ENCODE measurements around the gene ANO5.
A peak's percentile ranks its signal among the peaks of the same experiment; 100 is the strongest.

ANO5 gene

GRCh38 chr11:22192642-22193347 lies at the start of gene ANO5:
Gene ANO5 (plus strand): TSS chr11:22193085. CDS start chr11:22193493, 408 bp downstream.
- Mint-ChIP-seq H3K27me3 (peaks cover 15% of the 10 kb centered on the region), H3K4me3 (peak within 1 kb of the TSS; percentile 76), H3K27ac (no peak within 1 kb of the TSS), H3K9me3 (no peaks in the 10 kb centered on the region), H3K4me1 (peaks cover 12% of the 10 kb centered on the region), H3K36me3 (no peaks in the 10 kb centered on the region)
- no peak for DNase-seq (ENCODE audit: low spot score in 2 of 2)
- ATAC-seq (ENCODE audit: low read depth): no peak

- H3K36me3 Mint-ChIP-seq: no peaks in the 10 kb centered on the region
- ATAC-seq (ENCODE audit: low read depth) (no peak), DNase-seq (ENCODE audit: low spot score in 2 of 2) (no peak)
- H3K27ac Mint-ChIP-seq: no peak overlapping the region
- no peaks in the 10 kb centered on the region for H3K27me3 Mint-ChIP-seq
- H3K4me3 Mint-ChIP-seq: no peak overlapping the region
- no peaks in the 10 kb centered on the region for H3K4me1 Mint-ChIP-seq
- H3K9me3 Mint-ChIP-seq: peaks cover 1% of the 10 kb centered on the region
Measured at GRCh38 chr11:22151649-22152197, 41.2 kb upstream of the ANO5 start.

GRCh38 chr11:22157531-22157930 lies 35.4 kb upstream of the ANO5 start:
- no peak overlapping the region for H3K27ac Mint-ChIP-seq
- no peaks in the 10 kb centered on the region for H3K36me3 Mint-ChIP-seq
- ATAC-seq (ENCODE audit: low read depth) (no peak), DNase-seq (ENCODE audit: low spot score in 2 of 2) (no peak)
- no peaks in the 10 kb centered on the region for H3K4me1 Mint-ChIP-seq
- H3K4me3 Mint-ChIP-seq: no peak overlapping the region
- no peaks in the 10 kb centered on the region for H3K27me3 Mint-ChIP-seq
- H3K9me3 Mint-ChIP-seq: no peaks in the 10 kb centered on the region

- no peak overlapping the region for H3K4me3 Mint-ChIP-seq
- no peak for ATAC-seq (ENCODE audit: low read depth)
- no peaks in the 10 kb centered on the region for H3K27me3 Mint-ChIP-seq
Measured at GRCh38 chr11:22161489-22161888, 31.4 kb upstream of the ANO5 start.

GRCh38 chr11:22162756-22163155 lies 30.1 kb upstream of the ANO5 start:
- H3K4me1 Mint-ChIP-seq: no peaks in the 10 kb centered on the region
- H3K4me3 Mint-ChIP-seq: no peak overlapping the region
- DNase-seq (ENCODE audit: low spot score in 2 of 2) (no peak), ATAC-seq (ENCODE audit: low read depth) (no peak)
- no peaks in the 10 kb centered on the region for H3K27me3 Mint-ChIP-seq
- no peak overlapping the region for H3K27ac Mint-ChIP-seq
- H3K36me3 Mint-ChIP-seq: no peaks in the 10 kb centered on the region
- H3K9me3 Mint-ChIP-seq: no peaks in the 10 kb centered on the region

More at GRCh38 chr11:22161489-22161888, 31.4 kb upstream of the ANO5 start:
- DNase-seq (ENCODE audit: low spot score in 2 of 2): no peak
- H3K9me3 Mint-ChIP-seq: no peaks in the 10 kb centered on the region
- no peak overlapping the region for H3K27ac Mint-ChIP-seq
- no peaks in the 10 kb centered on the region for H3K4me1 Mint-ChIP-seq
- no peaks in the 10 kb centered on the region for H3K36me3 Mint-ChIP-seq

GRCh38 chr11:22163394-22163797 lies 29.5 kb upstream of the ANO5 start:
- Mint-ChIP-seq H3K27me3 (no peaks in the 10 kb centered on the region), H3K36me3 (no peaks in the 10 kb centered on the region), H3K9me3 (no peaks in the 10 kb centered on the region), H3K27ac (no peak overlapping the region), H3K4me3 (no peak overlapping the region), H3K4me1 (no peaks in the 10 kb centered on the region)
- DNase-seq (ENCODE audit: low spot score in 2 of 2) (no peak), ATAC-seq (ENCODE audit: low read depth) (no peak)

- Mint-ChIP-seq H3K9me3 (no peaks in the 10 kb centered on the region), H3K27me3 (no peaks in the 10 kb centered on the region), H3K4me3 (no peak overlapping the region), H3K4me1 (no peaks in the 10 kb centered on the region), H3K36me3 (no peaks in the 10 kb centered on the region), H3K27ac (no peak overlapping the region)
- ATAC-seq (ENCODE audit: low read depth) (no peak), DNase-seq (ENCODE audit: low spot score in 2 of 2) (no peak)
Measured at GRCh38 chr11:22165087-22165486, 27.8 kb upstream of the ANO5 start.

GRCh38 chr11:22165759-22166513 lies 26.9 kb upstream of the ANO5 start:
- Mint-ChIP-seq H3K27me3 (no peaks in the 10 kb centered on the region), H3K27ac (no peak overlapping the region), H3K36me3 (no peaks in the 10 kb centered on the region), H3K4me3 (no peak overlapping the region), H3K4me1 (no peaks in the 10 kb centered on the region), H3K9me3 (no peaks in the 10 kb centered on the region)
- ATAC-seq (ENCODE audit: low read depth) (no peak), DNase-seq (ENCODE audit: low spot score in 2 of 2) (no peak)

GRCh38 chr11:22169833-22170232 lies 23.1 kb upstream of the ANO5 start:
- no peak for ATAC-seq (ENCODE audit: low read depth)
- no peak overlapping the region for H3K4me3 Mint-ChIP-seq
- H3K36me3 Mint-ChIP-seq: no peaks in the 10 kb centered on the region
- no peaks in the 10 kb centered on the region for H3K4me1 Mint-ChIP-seq
- no peaks in the 10 kb centered on the region for H3K27me3 Mint-ChIP-seq
- H3K27ac Mint-ChIP-seq: no peak overlapping the region
- H3K9me3 Mint-ChIP-seq: no peaks in the 10 kb centered on the region
- DNase-seq (ENCODE audit: low spot score in 2 of 2): no peak

GRCh38 chr11:22173532-22173931 lies 19.4 kb upstream of the ANO5 start:
- peaks cover 3% of the 10 kb centered on the region for H3K27me3 Mint-ChIP-seq
- no peaks in the 10 kb centered on the region for H3K4me1 Mint-ChIP-seq

GRCh38 chr11:22177186-22177585 lies 15.7 kb upstream of the ANO5 start:
- peaks cover 5% of the 10 kb centered on the region for H3K27me3 Mint-ChIP-seq
- H3K27ac Mint-ChIP-seq: no peak overlapping the region
- ATAC-seq (ENCODE audit: low read depth) (no peak), DNase-seq (ENCODE audit: low spot score in 2 of 2) (no peak)
- H3K4me3 Mint-ChIP-seq: no peak overlapping the region
- peaks cover 3% of the 10 kb centered on the region for H3K9me3 Mint-ChIP-seq
- H3K36me3 Mint-ChIP-seq: no peaks in the 10 kb centered on the region
- H3K4me1 Mint-ChIP-seq: no peaks in the 10 kb centered on the region

More at GRCh38 chr11:22173532-22173931, 19.4 kb upstream of the ANO5 start:
- ATAC-seq (ENCODE audit: low read depth): no peak
- Mint-ChIP-seq H3K4me3 (no peak overlapping the region), H3K9me3 (peaks cover 2% of the 10 kb centered on the region), H3K36me3 (no peaks in the 10 kb centered on the region), H3K27ac (no peak overlapping the region)
- no peak for DNase-seq (ENCODE audit: low spot score in 2 of 2)

- Mint-ChIP-seq H3K36me3 (no peaks in the 10 kb centered on the region), H3K27ac (no peak overlapping the region)
- no peak for ATAC-seq (ENCODE audit: low read depth)
Measured at GRCh38 chr11:22179626-22180025, 13.3 kb upstream of the ANO5 start.

GRCh38 chr11:22180131-22180530 lies 12.8 kb upstream of the ANO5 start:
- H3K27me3 Mint-ChIP-seq: peaks cover 5% of the 10 kb centered on the region
- no peak for ATAC-seq (ENCODE audit: low read depth)
- peaks cover 4% of the 10 kb centered on the region for H3K9me3 Mint-ChIP-seq
- no peak overlapping the region for H3K27ac Mint-ChIP-seq
- no peaks in the 10 kb centered on the region for H3K4me1 Mint-ChIP-seq
- no peak overlapping the region for H3K4me3 Mint-ChIP-seq
- H3K36me3 Mint-ChIP-seq: no peaks in the 10 kb centered on the region
- DNase-seq (ENCODE audit: low spot score in 2 of 2): no peak

More at GRCh38 chr11:22179626-22180025, 13.3 kb upstream of the ANO5 start:
- H3K4me1 Mint-ChIP-seq: no peaks in the 10 kb centered on the region
- peaks cover 4% of the 10 kb centered on the region for H3K9me3 Mint-ChIP-seq
- DNase-seq (ENCODE audit: low spot score in 2 of 2): no peak
- no peak overlapping the region for H3K4me3 Mint-ChIP-seq
- H3K27me3 Mint-ChIP-seq: peaks cover 5% of the 10 kb centered on the region

GRCh38 chr11:22189660-22190059 lies 3.2 kb upstream of the ANO5 start:
- ATAC-seq (ENCODE audit: low read depth): no peak
- H3K4me3 Mint-ChIP-seq: no peak overlapping the region

More at GRCh38 chr11:22189660-22190059, 3.2 kb upstream of the ANO5 start:
- Mint-ChIP-seq H3K27ac (no peak overlapping the region), H3K9me3 (no peaks in the 10 kb centered on the region), H3K4me1 (peaks cover 12% of the 10 kb centered on the region), H3K36me3 (no peaks in the 10 kb centered on the region), H3K27me3 (peaks cover 14% of the 10 kb centered on the region)
- no peak for DNase-seq (ENCODE audit: low spot score in 2 of 2)
